IMR-90 (cell line): ENCODE results near the gene VGF. TPM values are rescaled to one million over a fixed set of nuclear protein-coding genes. Genes with fewer than 3 reads are reported as not detected.

Experiments
- ATAC-seq: fragments of 200-7000 bp; cut with Tn5 transposase; 2 replicates; pipeline ENCODE4 v1.9.1; 2020; ENCODE audit warnings: low read depth, mild to moderate bottlenecking, moderate library complexity
- BruUV-seq: library from RNA; stranded (reverse); fragments of 400-500 nt; replicated peaks from 2 replicates; lab custom pipeline; 2021; lab: Mats Ljungman, UMichigan
- CTCF ChIA-PET: fragments of 300-600 bp; formaldehyde crosslinking; extraction: SDS; loops from one replicate; lab custom pipeline; 2021; ENCODE audit warnings: antibody characterized with exemption; lab: Yijun Ruan, JAX
- POLR2A ChIA-PET: fragments of 300-600 bp; sonication (Branson Sonifier 250); formaldehyde crosslinking; loops from one replicate; lab custom pipeline; 2022; ENCODE audit warnings: antibody characterized with exemption; ENCODE audit not compliant: unreplicated experiment; lab: Charles Lee
- DNase-seq: peaks from one replicate; pipeline ENCODE4 v3.0.0; 2013
- H2AFZ ChIP-seq: replicated peaks from 2 replicates; pipeline ENCODE3; 2013; ENCODE audit warnings: low read length, mild to moderate bottlenecking; ENCODE audit not compliant: poor library complexity
- H2AK5ac ChIP-seq: 2 replicates; pipeline ENCODE4 v1.6.1; 2013; ENCODE audit warnings: low read depth, low read length, inconsistent platforms
- H2AK9ac ChIP-seq: replicated peaks from 2 replicates; pipeline ENCODE3; 2013; ENCODE audit warnings: mild to moderate bottlenecking, low read depth, low read length, moderate library complexity; ENCODE audit not compliant: poor library complexity
- H2BK120ac ChIP-seq: 2 replicates; pipeline ENCODE4 v1.6.1; 2013; ENCODE audit warnings: low read depth, low read length, inconsistent platforms
- H2BK15ac ChIP-seq: 3 replicates; pipeline ENCODE4 v1.6.1; 2013; ENCODE audit warnings: low read depth, low read length, inconsistent platforms
- H2BK20ac ChIP-seq: 2 replicates; pipeline ENCODE4 v1.6.1; 2013; ENCODE audit warnings: low read depth, mild to moderate bottlenecking, inconsistent platforms, low read length, moderate library complexity
- H2BK5ac ChIP-seq: 2 replicates; pipeline ENCODE4 v1.6.1; 2013; ENCODE audit warnings: mild to moderate bottlenecking, low read depth, low read length, inconsistent platforms; ENCODE audit not compliant: poor library complexity, severe bottlenecking
- H3K14ac ChIP-seq: replicated peaks from 2 replicates; pipeline ENCODE4 v1.6.1; 2013; ENCODE audit warnings: low read depth, low read length, inconsistent platforms
- H3K18ac ChIP-seq: 2 replicates; pipeline ENCODE4 v1.6.1; 2013; ENCODE audit warnings: low read depth, low read length, control low read depth
- H3K23ac ChIP-seq: 2 replicates; pipeline ENCODE4 v1.6.1; 2013; ENCODE audit warnings: low read depth, low read length, inconsistent platforms
- H3K27ac ChIP-seq: 2 replicates; pipeline ENCODE4 v1.5.1; 2013; ENCODE audit warnings: mild to moderate bottlenecking, control low read depth, low read length; ENCODE audit not compliant: insufficient read depth
- H3K27me3 ChIP-seq: 2 replicates; pipeline ENCODE4 v1.6.1; 2013; ENCODE audit warnings: low read length; ENCODE audit not compliant: control insufficient read depth, insufficient read depth
- H3K36me3 ChIP-seq: 2 replicates; pipeline ENCODE4 v1.6.1; 2013; ENCODE audit warnings: low read length, mixed read lengths; ENCODE audit not compliant: control insufficient read depth, insufficient read depth
- H3K4ac ChIP-seq: 2 replicates; pipeline ENCODE4 v1.6.1; 2013; ENCODE audit warnings: low read depth, low read length, inconsistent platforms
- H3K4me1 ChIP-seq: 2 replicates; pipeline ENCODE4 v1.6.1; 2013; ENCODE audit warnings: low read length, mixed read lengths; ENCODE audit not compliant: control insufficient read depth, insufficient read depth
- H3K4me2 ChIP-seq: 2 replicates; pipeline ENCODE4 v1.6.1; 2013; ENCODE audit warnings: low read depth, mild to moderate bottlenecking, control low read depth, low read length, moderate library complexity
- H3K4me3 ChIP-seq: 2 replicates; pipeline ENCODE4 v1.5.1; 2013; ENCODE audit warnings: low read depth, mild to moderate bottlenecking, control low read depth, low read length, moderate library complexity; ENCODE audit not compliant: insufficient read depth
- H3K56ac ChIP-seq: 2 replicates; pipeline ENCODE4 v1.6.1; 2013; ENCODE audit warnings: low read length, inconsistent platforms; ENCODE audit not compliant: insufficient read depth; ENCODE audit errors: extremely low read depth
- H3K79me1 ChIP-seq, 2 experiments: 2 replicates each; pipeline ENCODE4 v1.6.1; 2013; ENCODE audit warnings: low read length in 2 of 2, inconsistent platforms in 1 of 2, low read depth in 1 of 2
- H3K9ac ChIP-seq: 2 replicates; pipeline ENCODE4 v1.6.1; 2013; ENCODE audit warnings: low read depth, low read length, control low read depth
- H3K9me1 ChIP-seq: 2 replicates; pipeline ENCODE4 v1.6.1; 2013; ENCODE audit warnings: low read length, inconsistent platforms; ENCODE audit not compliant: insufficient read depth
- H3K9me3 ChIP-seq: 2 replicates; pipeline ENCODE4 v1.6.1; 2013; ENCODE audit warnings: low read length; ENCODE audit not compliant: control insufficient read depth, insufficient read depth
- H4K20me1 ChIP-seq: 2 replicates; pipeline ENCODE4 v1.6.1; 2013; ENCODE audit warnings: low read length, inconsistent platforms; ENCODE audit not compliant: insufficient read depth
- H4K5ac ChIP-seq: 2 replicates; pipeline ENCODE4 v1.6.1; 2013; ENCODE audit warnings: mild to moderate bottlenecking, low read depth, low read length, control low read depth
- H4K8ac ChIP-seq, 2 experiments: 2 replicates each; pipeline ENCODE4 v1.6.1; 2013; ENCODE audit warnings: low read depth in 2 of 2, low read length in 2 of 2, control low read depth in 1 of 2, inconsistent platforms in 1 of 2
- H4K91ac ChIP-seq: 2 replicates; pipeline ENCODE4 v1.6.1; 2013; ENCODE audit warnings: low read depth, low read length, inconsistent platforms; ENCODE audit not compliant: insufficient read depth
- BHLHE40 ChIP-seq: fragments of 150-350 bp; IDR thresholded peaks from 2 replicates; pipeline ENCODE4 v1.6.1; 2016; ENCODE audit warnings: mild to moderate bottlenecking, low read depth, low read length
- CEBPB ChIP-seq: IDR thresholded peaks from 2 replicates; pipeline ENCODE4 v1.6.1; 2012; ENCODE audit warnings: low read depth, low read length, improper control_type of control experiment
- CHD1 ChIP-seq: IDR thresholded peaks from 2 replicates; pipeline ENCODE4 v1.6.1; 2012; ENCODE audit warnings: low read depth, low read length, improper control_type of control experiment
- FOS ChIP-seq: fragments of 150-350 bp; IDR thresholded peaks from 2 replicates; pipeline ENCODE4 v1.6.1; 2016; ENCODE audit warnings: low read depth, low read length
- MAFK ChIP-seq: IDR thresholded peaks from 2 replicates; pipeline ENCODE4 v1.6.1; 2012; ENCODE audit warnings: low read depth, low read length, improper control_type of control experiment
- MAZ ChIP-seq: IDR thresholded peaks from 2 replicates; pipeline ENCODE4 v1.6.1; 2012; ENCODE audit warnings: low read depth, mild to moderate bottlenecking, low read length, improper control_type of control experiment, moderate library complexity, borderline replicate concordance
- MXI1 ChIP-seq: IDR thresholded peaks from 2 replicates; pipeline ENCODE4 v1.6.1; 2012; ENCODE audit warnings: low read depth, mild to moderate bottlenecking, low read length, moderate library complexity, borderline replicate concordance
- NFE2L2 ChIP-seq: fragments of 150-350 bp; IDR thresholded peaks from 2 replicates; pipeline ENCODE4 v1.6.1; 2016; ENCODE audit warnings: low read depth, mild to moderate bottlenecking, low read length
- POLR2A ChIP-seq: IDR thresholded peaks from 2 replicates; pipeline ENCODE4 v1.6.1; 2012; ENCODE audit warnings: mild to moderate bottlenecking, low read depth, low read length
- RAD21 ChIP-seq: IDR thresholded peaks from 2 replicates; pipeline ENCODE4 v1.6.1; 2012; ENCODE audit warnings: low read length, improper control_type of control experiment
- RCOR1 ChIP-seq: IDR thresholded peaks from 2 replicates; pipeline ENCODE4 v1.6.1; 2012; ENCODE audit warnings: mild to moderate bottlenecking, low read length, improper control_type of control experiment; ENCODE audit not compliant: insufficient replicate concordance
- RFX5 ChIP-seq: IDR thresholded peaks from 2 replicates; pipeline ENCODE4 v1.8.0; 2012; ENCODE audit warnings: low read depth, mild to moderate bottlenecking, low read length, moderate library complexity
- WGBS, 2 experiments: methylation state at CpG; one replicate each; pipeline versions ENCODE4 v1.1.5 to v1.1.7; 2013; ENCODE audit warnings: missing lambda C conversion rate in 2 of 2; ENCODE audit not compliant: insufficient read length in 1 of 2; ENCODE audit errors: extremely low coverage in 2 of 2; 5-methylcytosine and 5-hydroxymethylcytosine counted together
- dilution Hi-C: fragments of 300-500 bp; cut with HindIII; formaldehyde crosslinking; loops from one replicate; pipeline ENCODE4 v1.14.3; 2018; ENCODE audit warnings: low sequenced_read_pairs; ENCODE audit not compliant: unreplicated experiment
- in situ Hi-C: fragments of 300-500 bp; cut with MboI; formaldehyde crosslinking; loops from 3 replicates; pipeline ENCODE4 v1.14.3; 2019; ENCODE audit warnings: low sequenced_read_pairs, inconsistent platforms, mixed read lengths
- intact Hi-C: fragments of 100-400 bp; cut with micrococcal nuclease; formaldehyde crosslinking; loops from 2 replicates; pipeline ENCODE4 v1.10.0; 2022
- polyA plus RNA-seq, 3 experiments: library from polyadenylated mRNA; depleted of rRNA; stranded (reverse); fragments of >200 nt; gene quantifications; 2 replicates each; pipeline ENCODE4 v1.2.3, GENCODE V29; 2012; ENCODE audit warnings: low replicate concordance in 1 of 3
- total RNA-seq: library from RNA; depleted of rRNA; stranded (reverse); fragments of >200 nt; gene quantifications from 2 replicates; pipeline ENCODE4 v1.2.3, GENCODE V29; 2012
- TF ChIP-seq, protein P1 (sequence below): fragments of 150-350 bp; IDR thresholded peaks from 2 replicates; pipeline ENCODE4 v1.6.1; 2017; ENCODE audit warnings: mild to moderate bottlenecking, antibody characterized with exemption, low read length, low read depth
- TF ChIP-seq, protein P2 (sequence below): conservative IDR thresholded peaks from 2 replicates; pipeline ENCODE4 v1.5.1; 2012; ENCODE audit warnings: mild to moderate bottlenecking, low read depth, low read length, improper control_type of control experiment
- TF ChIP-seq, protein P3 (sequence below): fragments of 150-350 bp; IDR thresholded peaks from 2 replicates; pipeline ENCODE4 v1.6.1; 2016; ENCODE audit warnings: low read depth, mild to moderate bottlenecking, low read length, moderate library complexity, borderline replicate concordance

Gene VGF
- total and polyA plus RNA-seq, 2 of the 4 experiments (the other 2 are of a cell fraction) = 0.18 to 0.50 TPM

DNA sequence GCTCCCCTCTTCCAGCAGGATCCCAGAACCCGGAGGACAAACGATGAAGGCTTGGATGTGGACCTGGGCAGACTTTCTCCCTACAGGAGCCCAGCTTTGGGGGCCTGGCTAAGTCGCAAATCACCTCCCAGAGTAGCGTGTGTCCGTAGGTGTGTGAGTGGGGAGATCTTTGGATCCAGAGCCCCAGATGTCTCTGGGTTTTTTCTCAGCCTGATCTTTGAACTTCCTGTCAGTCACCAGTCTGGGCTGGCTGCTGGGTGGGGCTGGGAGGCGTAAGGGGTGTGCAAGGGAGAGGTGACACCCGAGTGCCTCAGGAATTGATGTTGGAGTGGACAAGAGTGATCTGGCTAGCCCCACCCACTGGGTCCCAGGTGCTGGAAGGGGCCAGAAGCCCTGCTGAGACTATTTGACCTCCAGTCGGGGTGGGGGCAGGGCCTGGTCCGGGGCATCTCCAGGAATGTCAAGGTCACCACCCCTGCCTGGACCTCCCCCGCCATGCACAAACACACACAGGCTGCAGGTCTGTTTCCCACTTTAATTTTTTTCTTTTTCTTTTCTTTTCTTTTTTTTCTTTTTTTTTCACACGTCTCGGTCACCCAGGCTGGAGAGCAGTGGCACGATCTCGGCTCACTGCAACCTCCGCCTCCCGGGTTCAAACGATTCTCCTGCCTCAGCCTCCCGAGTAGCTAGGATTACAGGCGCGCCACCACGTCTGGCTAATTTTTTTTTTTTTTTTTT is 35.7 kb upstream of the VGF start, which contains the start of gene MOGAT3:
Gene MOGAT3 (minus strand): TSS at position 175 of the 738 bp plus-strand sequence. CDS start 182 bp downstream, outside the sequence.
- no peak within 1 kb of the TSS for H3K56ac ChIP-seq
- H3K14ac ChIP-seq = no peak within 1 kb of the TSS
- H3K4me1 ChIP-seq = no peaks in the 10 kb centered on the region
- ChIA-PET CTCF (no interaction called here), POLR2A (no interaction called here)
- ATAC-seq (no peak), DNase-seq (no peak)
- H3K27ac ChIP-seq = no peak within 1 kb of the TSS
- H3K4me3 ChIP-seq = no peak within 1 kb of the TSS
- peaks cover 44% of the 10 kb centered on the region for H3K27me3 ChIP-seq
- H3K4me2 ChIP-seq = peak within 1 kb of the TSS; percentile 44; the same call in 1 of the 2 replicates
- no peak within 1 kb of the TSS for H4K5ac ChIP-seq
- no peaks in the 10 kb centered on the region for H4K20me1 ChIP-seq
- intact Hi-C loops = no loop called here
- no peak within 1 kb of the TSS for H4K91ac ChIP-seq
- H3K9ac ChIP-seq = no peak within 1 kb of the TSS
- H3K79me1 ChIP-seq = no peaks in the 10 kb centered on the region
- WGBS, 2 experiments = 40% methylated on average over 5 of the region's 21 CpGs; no CpG with 5 or more reads in 1 of the 2 experiments
- H3K9me1 ChIP-seq = no peaks in the 10 kb centered on the region
- dilution Hi-C loops = no loop called here
- no peak within 1 kb of the TSS for H3K4ac ChIP-seq
- H2BK20ac ChIP-seq = no peak within 1 kb of the TSS
- in situ Hi-C loops = no loop called here
- peak within 1 kb of the TSS; percentile 78 for H2AFZ ChIP-seq
- no peak within 1 kb of the TSS for H2BK120ac ChIP-seq
- H2AK5ac ChIP-seq = no peak within 1 kb of the TSS
- H3K23ac ChIP-seq = no peak within 1 kb of the TSS
- no peak within 1 kb of the TSS for H3K18ac ChIP-seq
- 0 out of 2 replicates have a peak, but pooled peaks cover 2% of the 10 kb centered on the region for H3K9me3 ChIP-seq
- H3K36me3 ChIP-seq = peaks cover 4% of the 10 kb centered on the region; the same call in 1 of the 2 replicates
- BruUV-seq = no TSS peak
- no peak within 1 kb of the TSS for H4K8ac ChIP-seq
- H2AK9ac ChIP-seq = peak within 1 kb of the TSS; percentile 42
- H2BK5ac ChIP-seq = no peak within 1 kb of the TSS
- H2BK15ac ChIP-seq = no peak within 1 kb of the TSS
- no peak for TF ChIP-seq NFE2L2
- TF ChIP-seq MAZ = no peak
- no peak for TF ChIP-seq POLR2A
- TF ChIP-seq CHD1 = no peak
- TF ChIP-seq RCOR1 = no peak
- TF ChIP-seq MAFK = no peak
- TF ChIP-seq RFX5 = no peak
- no peak for TF ChIP-seq BHLHE40
- TF ChIP-seq, protein P1, sequence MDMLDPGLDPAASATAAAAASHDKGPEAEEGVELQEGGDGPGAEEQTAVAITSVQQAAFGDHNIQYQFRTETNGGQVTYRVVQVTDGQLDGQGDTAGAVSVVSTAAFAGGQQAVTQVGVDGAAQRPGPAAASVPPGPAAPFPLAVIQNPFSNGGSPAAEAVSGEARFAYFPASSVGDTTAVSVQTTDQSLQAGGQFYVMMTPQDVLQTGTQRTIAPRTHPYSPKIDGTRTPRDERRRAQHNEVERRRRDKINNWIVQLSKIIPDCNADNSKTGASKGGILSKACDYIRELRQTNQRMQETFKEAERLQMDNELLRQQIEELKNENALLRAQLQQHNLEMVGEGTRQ = no peak
- no peak for TF ChIP-seq RAD21
- no peak for TF ChIP-seq MXI1
- TF ChIP-seq, protein P2, sequence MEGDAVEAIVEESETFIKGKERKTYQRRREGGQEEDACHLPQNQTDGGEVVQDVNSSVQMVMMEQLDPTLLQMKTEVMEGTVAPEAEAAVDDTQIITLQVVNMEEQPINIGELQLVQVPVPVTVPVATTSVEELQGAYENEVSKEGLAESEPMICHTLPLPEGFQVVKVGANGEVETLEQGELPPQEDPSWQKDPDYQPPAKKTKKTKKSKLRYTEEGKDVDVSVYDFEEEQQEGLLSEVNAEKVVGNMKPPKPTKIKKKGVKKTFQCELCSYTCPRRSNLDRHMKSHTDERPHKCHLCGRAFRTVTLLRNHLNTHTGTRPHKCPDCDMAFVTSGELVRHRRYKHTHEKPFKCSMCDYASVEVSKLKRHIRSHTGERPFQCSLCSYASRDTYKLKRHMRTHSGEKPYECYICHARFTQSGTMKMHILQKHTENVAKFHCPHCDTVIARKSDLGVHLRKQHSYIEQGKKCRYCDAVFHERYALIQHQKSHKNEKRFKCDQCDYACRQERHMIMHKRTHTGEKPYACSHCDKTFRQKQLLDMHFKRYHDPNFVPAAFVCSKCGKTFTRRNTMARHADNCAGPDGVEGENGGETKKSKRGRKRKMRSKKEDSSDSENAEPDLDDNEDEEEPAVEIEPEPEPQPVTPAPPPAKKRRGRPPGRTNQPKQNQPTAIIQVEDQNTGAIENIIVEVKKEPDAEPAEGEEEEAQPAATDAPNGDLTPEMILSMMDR = no peak
- TF ChIP-seq CEBPB = no peak
- no peak for TF ChIP-seq FOS
- TF ChIP-seq, protein P3, sequence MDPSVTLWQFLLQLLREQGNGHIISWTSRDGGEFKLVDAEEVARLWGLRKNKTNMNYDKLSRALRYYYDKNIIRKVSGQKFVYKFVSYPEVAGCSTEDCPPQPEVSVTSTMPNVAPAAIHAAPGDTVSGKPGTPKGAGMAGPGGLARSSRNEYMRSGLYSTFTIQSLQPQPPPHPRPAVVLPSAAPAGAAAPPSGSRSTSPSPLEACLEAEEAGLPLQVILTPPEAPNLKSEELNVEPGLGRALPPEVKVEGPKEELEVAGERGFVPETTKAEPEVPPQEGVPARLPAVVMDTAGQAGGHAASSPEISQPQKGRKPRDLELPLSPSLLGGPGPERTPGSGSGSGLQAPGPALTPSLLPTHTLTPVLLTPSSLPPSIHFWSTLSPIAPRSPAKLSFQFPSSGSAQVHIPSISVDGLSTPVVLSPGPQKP = no peak
